Measurements from ENCODE around the gene BRD1.
"Not testable (repeated sequence)": the region's sequence is repeated elsewhere in the genome, so short reads cannot be mapped to it uniquely, and the experiment has no call there.

Gene BRD1

DNA sequence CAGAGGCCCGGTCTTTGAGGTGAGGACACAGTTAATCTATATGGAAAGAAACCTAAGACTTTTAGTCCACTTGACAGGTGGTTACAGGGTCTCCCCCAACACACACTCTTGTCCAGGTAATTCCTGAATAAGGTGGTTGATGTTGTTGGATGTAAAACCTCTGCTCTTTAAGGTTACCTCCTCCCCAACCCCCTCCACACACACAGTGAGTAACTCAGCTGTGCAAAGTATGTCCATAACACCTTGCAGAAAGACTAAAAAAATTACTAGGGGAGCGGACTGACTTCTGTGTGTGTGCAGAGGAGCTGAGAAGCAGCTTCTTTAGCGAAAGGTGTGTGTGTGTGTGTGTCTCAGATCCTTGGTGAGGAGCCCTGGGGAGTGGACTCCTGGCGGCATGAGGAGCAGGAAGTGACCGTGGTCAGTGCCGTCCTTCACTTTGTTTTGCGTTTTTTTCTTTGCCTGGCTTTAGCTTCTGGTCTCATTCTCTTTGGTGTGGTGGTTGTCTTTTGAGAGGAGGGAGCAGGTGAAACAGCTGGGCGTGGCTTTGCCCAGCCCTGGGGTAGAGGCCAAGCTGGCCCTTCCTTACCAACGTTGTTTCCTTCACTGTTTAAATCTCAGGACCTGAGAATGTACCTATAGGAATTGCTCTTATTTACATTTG lies 27.7 kb upstream of the BRD1 start:
- intact Hi-C loops (cut with DNase I), result no loop called here
- no peak for DNase-seq

GRCh38 chr22:49853981-49854831 lies 26.5 kb upstream of the BRD1 start:
- intact Hi-C loops (cut with DNase I), result loop anchor here (2.0 to 5.0 kb wide), 2 partner anchors 25 to 63 kb away; partner anchors contain the start of genes ALG12 and CRELD2

DNA sequence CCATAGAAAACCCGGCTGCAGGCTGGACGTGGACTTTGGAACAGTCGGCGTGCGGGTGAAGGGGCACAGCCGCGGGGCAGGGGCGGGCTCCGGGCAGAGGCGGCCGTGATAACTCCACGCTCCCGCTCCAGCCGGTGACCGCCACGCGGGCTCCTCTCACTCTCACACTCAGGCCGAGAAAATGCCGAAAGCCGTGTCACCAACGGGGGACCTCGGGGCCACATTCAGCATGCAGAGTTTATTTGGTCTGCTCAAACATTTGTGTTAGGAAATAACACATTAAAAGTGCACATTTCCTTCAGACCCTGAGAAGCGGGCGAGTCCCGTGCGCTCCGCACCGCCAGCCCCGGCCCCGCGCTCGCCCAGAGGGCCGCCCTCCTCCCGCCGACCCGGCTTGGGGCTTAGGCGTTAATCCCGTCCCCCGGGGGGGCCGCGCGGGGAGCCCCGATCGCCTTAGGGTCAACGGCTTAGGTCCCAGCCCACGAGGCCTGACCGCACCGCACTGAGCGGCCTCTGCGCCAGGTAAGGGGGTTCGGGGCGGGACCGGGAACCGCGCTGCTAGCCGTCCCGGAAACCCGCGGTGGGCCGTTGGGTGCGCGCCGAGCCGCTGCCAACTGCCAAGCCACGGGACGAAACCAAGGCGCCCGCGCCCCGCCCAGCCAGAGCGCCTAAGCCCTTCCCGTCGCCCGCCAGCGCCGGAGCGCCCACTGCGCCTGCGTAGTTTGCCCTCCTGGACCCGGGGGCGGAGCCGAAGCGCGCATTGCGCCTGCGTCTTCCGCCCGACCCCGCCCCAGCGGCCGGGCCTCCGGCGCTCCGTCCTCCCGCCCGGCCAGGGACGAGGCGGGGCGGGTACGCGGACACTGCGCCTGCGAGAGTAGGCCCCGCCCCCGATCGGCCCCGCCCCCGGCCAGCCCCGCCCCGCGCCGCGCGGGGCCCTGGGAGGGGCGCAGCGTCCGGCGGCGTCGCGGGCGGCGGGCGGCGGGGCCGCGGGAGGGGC lies 25.5 kb upstream of the BRD1 start, which contains the start of gene ZBED4:
ZBED4 (plus strand) TSS at position 947 of the 997 bp plus-strand sequence. CDS start 29,819 bp downstream, outside the sequence.
- intact Hi-C loops (cut with DNase I), result loop anchor here (2.0 to 5.0 kb wide), 2 partner anchors 24 to 64 kb away; partner anchors contain the start of genes ALG12 and CRELD2
- peak; percentile 81 to 98 (median 95) for DNase-seq

More at GRCh38 chr22:49853981-49854831, 26.5 kb upstream of the BRD1 start:
- peak in 26 of 42 donors; percentile 10 to 64 (median 29) for DNase-seq

DNA sequence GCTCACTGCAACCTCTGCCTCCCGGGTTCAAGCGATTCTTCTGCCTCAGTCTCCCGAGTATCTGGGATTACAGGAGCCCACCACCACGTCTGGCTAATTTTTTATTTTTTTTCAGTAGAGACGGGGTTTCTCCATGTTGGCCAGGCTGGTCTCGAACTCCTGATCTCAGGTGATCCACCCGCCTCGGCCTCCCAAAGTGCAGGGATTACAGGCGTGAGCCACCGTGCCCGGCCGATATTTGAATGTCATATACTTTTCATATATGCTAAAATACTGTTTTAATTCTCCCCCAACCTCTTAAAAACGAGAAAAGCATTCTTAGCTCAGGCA lies 24.9 kb upstream of the BRD1 start:
- DNase-seq, result not testable (repeated sequence)
- intact Hi-C loops (cut with DNase I), result loop anchor here (2.0 to 5.0 kb wide), 2 partner anchors 24 to 65 kb away; partner anchors contain the start of genes ALG12 and CRELD2

- DNase-seq, result peak in 1 of 42 donors; percentile 27
- intact Hi-C loops (cut with DNase I), result loop anchor here (5.0 kb wide), 1 partner anchor 66 kb away; the partner anchor contains the start of genes ALG12 and CRELD2
Observed at GRCh38 chr22:49850959-49851802, 23.5 kb upstream of the BRD1 start.

GRCh38 chr22:49850021-49850911 lies 22.6 kb upstream of the BRD1 start:
- DNase-seq, result no peak
- intact Hi-C loops (cut with DNase I), result loop anchor here (5.0 kb wide), 1 partner anchor 67 kb away; the partner anchor contains the start of genes ALG12 and CRELD2

DNA sequence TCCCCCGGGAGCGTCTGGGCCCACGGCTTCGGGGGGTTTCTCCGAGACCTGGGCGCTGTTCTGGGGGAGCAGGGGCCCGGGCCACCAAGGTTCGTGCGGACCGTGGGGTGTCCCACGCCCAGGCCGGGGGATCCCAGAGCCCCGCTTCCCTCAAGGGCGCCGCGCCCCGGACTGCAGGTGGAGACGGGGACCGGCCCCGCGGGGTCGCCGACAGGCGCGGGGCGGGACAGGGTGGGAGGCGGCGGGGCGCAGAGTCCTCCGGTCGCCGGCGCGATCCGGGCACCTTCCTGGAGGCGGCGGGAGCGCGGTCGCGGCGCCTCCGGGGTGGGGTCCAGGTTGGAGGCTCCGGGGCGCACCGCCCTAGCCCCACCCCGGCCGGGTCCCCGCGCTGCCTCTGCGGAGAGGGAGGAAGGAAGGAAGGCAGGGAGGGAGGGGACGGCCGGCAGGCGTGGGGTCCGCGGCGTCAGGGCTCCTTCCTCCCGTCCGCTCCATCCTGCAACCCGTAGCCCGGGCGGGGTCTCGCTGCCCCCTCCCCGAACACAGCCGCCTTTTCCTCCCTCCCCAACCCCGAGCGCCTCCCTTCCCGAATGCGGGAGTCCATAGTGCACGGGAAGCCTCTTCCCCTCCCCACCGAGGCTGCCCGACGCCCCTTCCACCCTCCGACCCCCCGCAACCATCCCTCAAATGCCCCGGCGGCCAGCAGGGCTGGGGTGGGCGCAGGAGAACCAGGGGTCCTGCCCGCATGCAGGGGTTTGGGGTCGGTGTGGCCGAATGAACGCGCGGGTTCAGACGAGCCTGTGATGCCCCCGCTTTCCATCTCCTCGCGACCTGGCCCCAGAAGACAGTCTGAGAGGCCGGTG lies 21.7 kb upstream of the BRD1 start:
- DNase-seq, result no peak
- intact Hi-C loops (cut with DNase I), result loop anchor here (5.0 kb wide), 1 partner anchor 68 kb away; the partner anchor contains the start of genes ALG12 and CRELD2

- intact Hi-C loops (cut with DNase I), result no loop called here
- DNase-seq, result no peak
Observed at GRCh38 chr22:49848690-49849160, 21.1 kb upstream of the BRD1 start.

DNA sequence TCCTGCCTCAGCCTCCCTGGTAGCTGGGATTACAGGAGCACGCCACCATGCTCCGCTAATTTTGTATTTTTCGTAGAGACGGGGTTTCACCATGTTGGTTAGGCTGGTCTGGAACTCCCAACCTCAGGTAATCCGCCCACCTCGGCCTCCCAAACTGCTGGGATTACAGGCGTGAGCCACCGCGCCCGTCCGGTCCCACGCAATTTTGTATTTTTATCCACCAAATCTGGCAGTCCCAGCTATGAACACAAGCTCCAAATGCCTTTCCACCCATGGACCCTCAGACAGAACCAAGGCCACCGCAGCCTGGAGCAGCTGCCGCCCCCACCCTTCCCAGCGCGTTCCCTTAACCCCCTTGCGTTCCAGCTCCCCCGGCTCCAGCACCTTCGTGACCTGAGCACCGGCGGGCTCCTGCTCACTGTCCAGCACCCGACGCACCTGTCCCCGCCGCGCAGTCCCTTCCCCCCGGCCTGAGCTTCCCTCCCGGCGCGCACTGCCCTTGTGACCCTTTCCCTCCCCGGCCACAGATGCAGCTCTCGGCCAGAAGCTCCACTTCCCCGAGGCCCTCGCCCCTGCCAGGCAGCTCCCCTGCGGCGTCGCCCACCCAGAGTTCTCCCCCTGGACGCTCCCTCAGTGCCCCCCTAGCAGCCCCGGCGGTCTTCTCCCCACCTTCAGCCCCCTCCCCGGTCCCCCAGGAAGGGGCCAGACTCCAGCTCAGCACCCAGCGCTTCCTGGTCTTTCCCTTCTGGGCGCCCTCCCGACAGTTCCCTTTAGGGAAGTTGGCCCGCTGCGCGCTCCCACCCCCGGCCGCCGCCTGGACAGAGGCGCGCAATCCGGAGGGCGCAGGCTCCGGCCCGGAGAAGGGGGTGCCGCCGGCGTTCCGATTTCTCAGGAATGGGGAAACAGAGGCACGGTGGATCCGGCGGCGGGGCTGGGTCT lies 20.3 kb upstream of the BRD1 start:
- DNase-seq, result peak in 1 of 42 donors; percentile 17
- intact Hi-C loops (cut with DNase I), result no loop called here

GRCh38 chr22:49845666-49846459 lies 18.2 kb upstream of the BRD1 start:
- DNase-seq, result no peak
- intact Hi-C loops (cut with DNase I), result no loop called here

GRCh38 chr22:49845241-49845640 lies 17.6 kb upstream of the BRD1 start:
- DNase-seq, result no peak

DNA sequence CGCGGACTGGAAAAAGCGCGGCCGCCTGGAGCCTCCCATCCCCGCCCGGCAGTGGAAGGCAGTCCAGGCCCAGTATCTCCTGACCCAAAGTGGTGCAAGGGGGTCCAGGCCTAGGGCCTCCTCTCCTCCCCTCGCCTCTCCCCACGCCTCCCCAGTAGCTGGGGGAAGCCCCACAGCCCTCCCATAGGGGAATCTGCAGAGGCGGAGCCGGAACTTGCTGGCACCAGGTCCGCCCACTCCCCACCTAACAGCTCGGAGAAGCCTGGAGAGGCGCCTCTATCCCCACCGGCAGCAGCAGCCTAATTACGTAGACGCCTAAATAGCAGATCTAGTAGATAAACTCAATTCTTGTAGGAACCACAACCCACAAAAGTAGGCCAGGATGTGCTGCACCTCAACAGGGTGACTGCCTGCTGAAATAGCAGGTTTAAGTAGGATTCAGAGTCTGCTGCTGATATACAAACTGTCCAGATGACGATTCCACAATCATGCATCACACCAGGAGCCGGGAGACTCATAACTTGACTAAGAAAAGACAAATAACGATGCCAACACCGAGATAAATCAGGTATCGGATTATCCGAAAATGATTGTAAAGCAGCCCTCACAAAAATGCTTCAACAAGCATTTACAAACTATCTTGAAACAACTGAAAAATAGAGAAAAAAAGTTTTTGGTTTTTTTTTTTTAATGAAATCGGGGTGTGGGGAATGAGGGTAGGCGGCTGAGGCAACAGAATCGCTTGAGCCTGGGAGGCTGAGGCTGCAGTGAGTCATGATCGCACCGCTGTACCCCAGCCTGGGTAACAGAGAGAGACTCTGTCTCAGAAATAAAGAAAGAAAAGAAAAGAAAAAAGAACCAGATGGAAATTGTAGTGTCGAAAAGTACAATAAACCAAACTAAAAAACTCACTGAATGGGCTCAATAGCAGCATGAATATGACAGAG lies 11.4 kb upstream of the BRD1 start:
- DNase-seq, result peak in 9 of 42 donors; percentile 19 to 60 (median 43)
- intact Hi-C loops (cut with DNase I), result no loop called here

More at GRCh38 chr22:49845241-49845640, 17.6 kb upstream of the BRD1 start:
- intact Hi-C loops (cut with DNase I), result no loop called here

Data from head of caudate nucleus (tissue), 42 donors.